Keratinocyte (primary cell): ENCODE measurements around the gene NCEH1. TPM values are rescaled to one million over a fixed set of nuclear protein-coding genes. Genes with fewer than 3 reads are reported as not detected.

Experiments
- DNase-seq: peaks from one replicate; pipeline ENCODE4 v3.0.0-alpha.2; 2011; ENCODE audit warnings: low read depth, missing footprints, low spot score
- FAIRE-seq: peaks from 2 replicates; lab custom pipeline; 2011; peaks lifted over from hg19 to GRCh38; lab: Jason Lieb, UNC
- H2AFZ ChIP-seq: 2 replicates; pipeline ENCODE4 v1.6.0; 2012; ENCODE audit warnings: low read length, control low read depth, inconsistent platforms; ENCODE audit not compliant: control insufficient read depth
- H3K27ac ChIP-seq: 2 replicates; pipeline ENCODE4 v1.5.1; 2011; ENCODE audit warnings: low read length; ENCODE audit not compliant: control insufficient read depth, insufficient read depth
- H3K27me3 ChIP-seq: 3 replicates; pipeline ENCODE4 v1.6.0; 2011; ENCODE audit warnings: low read length; ENCODE audit not compliant: control insufficient read depth, insufficient read depth; ENCODE audit errors: extremely low read depth
- H3K36me3 ChIP-seq, 2 experiments: 2 replicates in 1 of 2; 3 replicates in 1 of 2; pipeline ENCODE4 v1.5.1; 2011; ENCODE audit warnings: low read length in 2 of 2, mild to moderate bottlenecking in 1 of 2; ENCODE audit not compliant: control insufficient read depth in 2 of 2, insufficient read depth in 2 of 2; ENCODE audit errors: extremely low read depth in 1 of 2
- H3K4me1 ChIP-seq: 3 replicates; pipeline ENCODE4 v1.5.1; 2011; ENCODE audit warnings: low read length; ENCODE audit not compliant: control insufficient read depth, insufficient read depth; ENCODE audit errors: extremely low read depth
- H3K4me2 ChIP-seq: 3 replicates; pipeline ENCODE4 v1.6.0; 2011; ENCODE audit warnings: low read depth, low read length; ENCODE audit not compliant: control insufficient read depth, insufficient read depth; ENCODE audit errors: extremely low read depth
- H3K4me3 ChIP-seq, 3 experiments: fragments of 200-600 bp in 1 of 3; sonication (generic) in 1 of 3; 2 replicates in 2 of 3; 3 replicates in 1 of 3; pipeline ENCODE4 v1.5.1; 2011 to 2016; ENCODE audit warnings: low read length in 3 of 3, mild to moderate bottlenecking in 3 of 3, control low read depth in 2 of 3, inconsistent platforms in 1 of 3, low read depth in 1 of 3, mixed read lengths in 1 of 3, mixed run types in 1 of 3, moderate library complexity in 1 of 3; ENCODE audit not compliant: control insufficient read depth in 2 of 3, insufficient read depth in 2 of 3; ENCODE audit errors: extremely low read depth in 1 of 3
- H3K79me2 ChIP-seq: 2 replicates; pipeline ENCODE4 v1.6.0; 2012; ENCODE audit warnings: low read length; ENCODE audit not compliant: control insufficient read depth, insufficient read depth
- H3K9ac ChIP-seq: 3 replicates; pipeline ENCODE4 v1.6.0; 2011; ENCODE audit warnings: low read length; ENCODE audit not compliant: control insufficient read depth, insufficient read depth; ENCODE audit errors: extremely low read depth
- H3K9me1 ChIP-seq: 3 replicates; pipeline ENCODE4 v1.6.0; 2011; ENCODE audit warnings: low read length; ENCODE audit not compliant: control insufficient read depth, insufficient read depth; ENCODE audit errors: extremely low read depth
- H3K9me3 ChIP-seq: 2 replicates; pipeline ENCODE4 v1.5.1; 2012; ENCODE audit warnings: low read depth, low read length; ENCODE audit not compliant: control insufficient read depth
- H4K20me1 ChIP-seq: 3 replicates; pipeline ENCODE4 v1.6.0; 2011; ENCODE audit warnings: low read length; ENCODE audit not compliant: control insufficient read depth, insufficient read depth; ENCODE audit errors: extremely low read depth
- EZH2 ChIP-seq: IDR thresholded peaks from one replicate; pipeline ENCODE4 v1.6.1; 2012; ENCODE audit warnings: inconsistent platforms, mild to moderate bottlenecking, low read length, moderate library complexity
- dilution Hi-C: fragments of 300-500 bp; cut with MboI; formaldehyde crosslinking; loops from one replicate; pipeline ENCODE4 v1.7.0; 2020; ENCODE audit warnings: low sequenced_read_pairs; ENCODE audit not compliant: extremely low pct_ligation_motif_present
- polyA plus RNA-seq, 5 experiments: library from polyadenylated mRNA; depleted of rRNA in 3 of 5; stranded (reverse) in 3 of 5; stranded (forward) in 1 of 5; unstranded in 1 of 5; fragments of >200 nt; gene quantifications; 1 replicate in 1 of 5; 2 replicates in 3 of 5; 3 replicates in 1 of 5; pipeline versions ENCODE4 v1.2.1 to v1.2.3, GENCODE V29; 2011 to 2012; ENCODE audit warnings: missing spikeins in 2 of 5, low read depth in 1 of 5, low replicate concordance in 1 of 5
- TF ChIP-seq, protein P1 (sequence below), 3 experiments: IDR thresholded peaks in 1 of 3; conservative IDR thresholded peaks in 1 of 3; optimal IDR thresholded peaks in 1 of 3; 2 replicates in 2 of 3; 3 replicates in 1 of 3; pipeline versions ENCODE3 to v1.5.1; 2011; ENCODE audit warnings: low read length in 3 of 3, mild to moderate bottlenecking in 3 of 3, moderate library complexity in 2 of 3, control low read depth in 1 of 3, inconsistent platforms in 1 of 3; ENCODE audit not compliant: insufficient read depth in 2 of 3; ENCODE audit errors: extremely low read depth in 1 of 3

The NCEH1 gene
- polyA plus RNA-seq, 1 donor (not counting 4 experiments of a cell fraction or from before 2014, with no cell fraction given) = 13.2 TPM

DNA sequence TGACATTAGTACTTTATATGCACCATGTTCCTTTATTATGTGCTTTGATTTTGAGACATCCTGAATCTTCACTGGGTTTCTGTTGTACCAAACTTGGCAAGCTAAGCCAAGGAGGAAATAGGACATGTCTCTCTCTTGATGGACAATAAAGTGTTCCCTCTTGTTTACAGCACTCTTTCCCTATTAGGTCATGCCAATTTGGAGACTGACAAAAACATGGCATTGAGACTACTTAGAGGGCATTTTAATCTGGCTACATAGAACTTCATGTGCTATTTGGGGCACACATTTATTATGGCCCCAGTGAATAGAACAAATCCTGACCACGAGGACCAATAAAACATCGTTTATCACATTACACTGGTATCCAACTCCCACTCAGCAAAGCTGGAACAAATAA lies 102.3 kb downstream of the NCEH1 start:
- dilution Hi-C loops = no loop called here

DNA sequence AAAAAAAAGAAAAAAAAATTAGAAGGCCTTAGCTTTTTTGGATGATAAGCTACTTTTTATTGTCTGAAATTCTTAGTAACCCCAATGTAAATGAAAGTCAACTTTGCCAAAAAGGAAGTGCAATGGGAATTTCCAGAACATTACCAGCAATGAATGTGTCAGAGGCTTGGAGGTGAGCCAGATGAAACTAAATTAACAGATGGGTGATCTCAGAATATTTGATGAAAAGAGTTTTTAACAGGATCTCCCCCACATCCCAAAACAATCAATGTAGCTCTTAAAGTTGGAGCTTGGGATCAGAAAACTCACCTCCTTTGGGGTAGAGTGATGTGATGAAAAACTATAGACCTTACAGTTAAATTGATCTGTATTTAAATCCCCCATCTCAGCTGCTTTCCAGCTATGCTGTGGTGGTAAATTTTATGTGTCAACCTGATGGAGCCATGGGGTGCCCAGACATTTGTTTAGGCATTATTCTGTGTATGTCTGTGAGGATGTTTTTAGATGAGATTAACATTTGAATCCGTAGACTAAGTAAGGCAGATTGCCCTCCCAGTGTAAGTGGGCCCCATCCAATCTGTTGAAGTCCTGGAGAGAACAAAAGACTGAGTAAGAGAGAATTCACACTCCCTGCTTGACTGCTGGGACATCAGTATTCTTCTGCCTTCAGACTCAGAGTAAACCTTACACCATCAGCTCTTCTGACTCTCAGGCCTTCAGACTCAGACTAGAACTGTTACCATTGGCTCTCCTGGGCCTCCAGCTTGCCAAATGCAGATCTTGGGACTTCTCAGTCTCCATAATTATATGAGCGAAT lies 103.4 kb downstream of the NCEH1 start:
- TF ChIP-seq, protein P1, sequence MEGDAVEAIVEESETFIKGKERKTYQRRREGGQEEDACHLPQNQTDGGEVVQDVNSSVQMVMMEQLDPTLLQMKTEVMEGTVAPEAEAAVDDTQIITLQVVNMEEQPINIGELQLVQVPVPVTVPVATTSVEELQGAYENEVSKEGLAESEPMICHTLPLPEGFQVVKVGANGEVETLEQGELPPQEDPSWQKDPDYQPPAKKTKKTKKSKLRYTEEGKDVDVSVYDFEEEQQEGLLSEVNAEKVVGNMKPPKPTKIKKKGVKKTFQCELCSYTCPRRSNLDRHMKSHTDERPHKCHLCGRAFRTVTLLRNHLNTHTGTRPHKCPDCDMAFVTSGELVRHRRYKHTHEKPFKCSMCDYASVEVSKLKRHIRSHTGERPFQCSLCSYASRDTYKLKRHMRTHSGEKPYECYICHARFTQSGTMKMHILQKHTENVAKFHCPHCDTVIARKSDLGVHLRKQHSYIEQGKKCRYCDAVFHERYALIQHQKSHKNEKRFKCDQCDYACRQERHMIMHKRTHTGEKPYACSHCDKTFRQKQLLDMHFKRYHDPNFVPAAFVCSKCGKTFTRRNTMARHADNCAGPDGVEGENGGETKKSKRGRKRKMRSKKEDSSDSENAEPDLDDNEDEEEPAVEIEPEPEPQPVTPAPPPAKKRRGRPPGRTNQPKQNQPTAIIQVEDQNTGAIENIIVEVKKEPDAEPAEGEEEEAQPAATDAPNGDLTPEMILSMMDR (optimal IDR thresholded peaks at IDR 0.05 in 1 of 3, IDR thresholded peaks at IDR 0.05 in 1 of 3, conservative IDR thresholded peaks at IDR 0.05 in 1 of 3; ENCODE audit: extremely low read depth in 1 of 3, insufficient read depth in 2 of 3, low read length in 3 of 3) = no peak
- TF ChIP-seq EZH2 = no peak
- Histone ChIP-seq H3K9me1 (no peaks in the 10 kb centered on the region), H2AFZ (peak overlapping the region; percentile 54), H3K4me2 (peak overlapping the region; percentile 57), H3K36me3 (no peaks in the 10 kb centered on the region), H3K79me2 (no peaks in the 10 kb centered on the region), H3K27ac (peak overlapping the region; percentile 85), H3K9me3 (no peaks in the 10 kb centered on the region), H3K4me1 (peaks cover 11% of the 10 kb centered on the region), H4K20me1 (no peaks in the 10 kb centered on the region), H3K9ac (peak overlapping the region; percentile 55), H3K4me3 (no peak overlapping the region), H3K27me3 (no peaks in the 10 kb centered on the region)
- dilution Hi-C loops = no loop called here
- peak; percentile 43 for FAIRE-seq
- no peak for DNase-seq

More for the DNA sequence above, 102.3 kb downstream of the NCEH1 start:
- no peaks in the 10 kb centered on the region for H3K27me3 ChIP-seq
- no peak overlapping the region for H3K4me2 ChIP-seq
- H2AFZ ChIP-seq = peak overlapping the region; percentile 49
- FAIRE-seq = no peak
- no peak overlapping the region for H3K4me3 ChIP-seq
- no peaks in the 10 kb centered on the region for H3K9me1 ChIP-seq
- no peaks in the 10 kb centered on the region for H3K36me3 ChIP-seq
- no peaks in the 10 kb centered on the region for H3K79me2 ChIP-seq
- H3K9me3 ChIP-seq = no peaks in the 10 kb centered on the region
- H3K27ac ChIP-seq = no peak overlapping the region
- no peak overlapping the region for H3K9ac ChIP-seq
- TF ChIP-seq, protein P1 (optimal IDR thresholded peaks at IDR 0.05 in 1 of 3, IDR thresholded peaks at IDR 0.05 in 1 of 3, conservative IDR thresholded peaks at IDR 0.05 in 1 of 3; ENCODE audit: extremely low read depth in 1 of 3, insufficient read depth in 2 of 3, low read length in 3 of 3) = no peak
- no peak for TF ChIP-seq EZH2
- no peaks in the 10 kb centered on the region for H4K20me1 ChIP-seq
- DNase-seq = no peak
- H3K4me1 ChIP-seq = peaks cover 11% of the 10 kb centered on the region
